ENCODE measurements around the gene SIX3. TPM values are rescaled to one million over a fixed set of nuclear protein-coding genes. Genes with fewer than 3 reads are reported as not detected.

Gene SIX3
- polyA plus RNA-seq, 2 of the 4 experiments (the other 2 are of a cell fraction) = 0.22 to 0.59 TPM

DNA sequence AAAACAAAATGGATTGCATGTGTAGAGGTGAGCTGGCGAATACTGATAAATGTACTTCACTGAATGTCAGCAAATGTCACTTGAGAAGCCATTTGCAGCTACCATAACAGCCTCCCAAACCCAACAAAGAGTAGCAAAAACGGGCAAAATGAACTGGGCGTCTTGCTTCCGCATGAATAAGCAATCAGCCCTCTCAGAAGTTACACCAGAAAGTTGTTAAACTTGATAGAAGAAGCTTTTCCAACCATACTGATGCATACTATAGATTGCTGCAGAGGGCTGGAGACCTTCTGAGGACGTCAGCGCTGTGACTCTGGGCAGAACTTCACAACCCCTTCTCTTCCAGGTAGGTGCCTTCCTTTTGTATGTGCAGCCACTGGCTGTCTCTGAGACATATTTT is 18.7 kb upstream of the SIX3 start:
- H3K27ac ChIP-seq = no peak overlapping the region
- H3K4me2 ChIP-seq = no peak overlapping the region
- WGBS (ENCODE audit: missing lambda C conversion rate) = 87% methylated on average over 6 of the region's 6 CpGs
- no peaks in the 10 kb centered on the region for H3K9me3 ChIP-seq
- H3K4me1 ChIP-seq = peaks cover 12% of the 10 kb centered on the region; the same call in 2 of the 3 replicates
- POLR2A ChIA-PET = no interaction called here
- no peak overlapping the region for H3K4me3 ChIP-seq
- no peak for DNase-seq (ENCODE audit: low read depth in 1 of 2, low spot score in 1 of 2)
- no peak for TF ChIP-seq SMC3 (IDR thresholded peaks at IDR 0.05)
- TF ChIP-seq KDM1A (IDR thresholded peaks at IDR 0.05; ENCODE audit: low read depth) = no peak
- TF ChIP-seq E2F6 (IDR thresholded peaks at IDR 0.05; ENCODE audit: borderline replicate concordance, low read depth) = no peak
- TF ChIP-seq CBX2 (IDR thresholded peaks at IDR 0.05; ENCODE audit: borderline replicate concordance, low read depth) = no peak
- TF ChIP-seq RNF2 (IDR thresholded peaks at IDR 0.05; ENCODE audit: borderline replicate concordance, low read depth) = no peak
- TF ChIP-seq, protein P1, sequence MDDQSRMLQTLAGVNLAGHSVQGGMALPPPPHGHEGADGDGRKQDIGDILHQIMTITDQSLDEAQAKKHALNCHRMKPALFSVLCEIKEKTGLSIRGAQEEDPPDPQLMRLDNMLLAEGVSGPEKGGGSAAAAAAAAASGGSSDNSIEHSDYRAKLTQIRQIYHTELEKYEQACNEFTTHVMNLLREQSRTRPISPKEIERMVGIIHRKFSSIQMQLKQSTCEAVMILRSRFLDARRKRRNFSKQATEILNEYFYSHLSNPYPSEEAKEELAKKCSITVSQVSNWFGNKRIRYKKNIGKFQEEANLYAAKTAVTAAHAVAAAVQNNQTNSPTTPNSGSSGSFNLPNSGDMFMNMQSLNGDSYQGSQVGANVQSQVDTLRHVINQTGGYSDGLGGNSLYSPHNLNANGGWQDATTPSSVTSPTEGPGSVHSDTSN (IDR thresholded peaks at IDR 0.05) = no peak
- TF ChIP-seq MAZ (IDR thresholded peaks at IDR 0.05; ENCODE audit: borderline replicate concordance, low read depth, low read length) = no peak
- TF ChIP-seq CBX8 (IDR thresholded peaks at IDR 0.05) = no peak
- no peak for TF ChIP-seq HOXA7 (CRISPR knock-in tag; IDR thresholded peaks at IDR 0.05)
- TF ChIP-seq KDM5A (IDR thresholded peaks at IDR 0.05) = no peak
- no peak for TF ChIP-seq TP53 (CRISPR knock-in tag; IDR thresholded peaks at IDR 0.05)
- no peak for TF ChIP-seq RCOR1 (IDR thresholded peaks at IDR 0.05; ENCODE audit: low read depth, low read length)
- TF ChIP-seq NR3C1 (IDR thresholded peaks at IDR 0.05) = no peak
- no peak for TF ChIP-seq TFCP2L1 (CRISPR knock-in tag; IDR thresholded peaks at IDR 0.05)
- no peak for TF ChIP-seq RFX5 (IDR thresholded peaks at IDR 0.05)
- no peak for TF ChIP-seq BCL3 (IDR thresholded peaks at IDR 0.05)
- no peak for TF ChIP-seq EHMT2 (IDR thresholded peaks at IDR 0.05; ENCODE audit: low read depth)
- CTCF ChIA-PET = interaction anchor here (1.0 to 2.3 kb wide), 4 partner anchors 8 to 443 kb away, joined by 3 to 9 read pairs (median 3); no protein-coding TSS in a partner anchor
- ATAC-seq = no peak
- no peak for FAIRE-seq

GRCh38 chr2:44925561-44926136 is 15.9 kb upstream of the SIX3 start:
- 76% methylated on average over 4 of the region's 4 CpGs for WGBS (ENCODE audit: missing lambda C conversion rate)
- ChIA-PET CTCF (interaction anchor here (0.9 to 1.4 kb wide), 4 partner anchors 7 to 446 kb away, joined by 3 to 7 read pairs (median 4); no protein-coding TSS in a partner anchor), POLR2A (no interaction called here)
- Histone ChIP-seq H3K4me3 (no peak overlapping the region), H3K4me2 (no peak overlapping the region), H3K9me3 (no peaks in the 10 kb centered on the region), H3K4me1 (no peaks in the 10 kb centered on the region), H3K27ac (no peak overlapping the region)
- TF ChIP-seq JUNB (IDR thresholded peaks at IDR 0.05) = no peak
- TF ChIP-seq REST (IDR thresholded peaks at IDR 0.05) = no peak
- TF ChIP-seq TFCP2L1 (CRISPR knock-in tag; IDR thresholded peaks at IDR 0.05) = no peak
- no peak for TF ChIP-seq ZSCAN20 (CRISPR knock-in tag; IDR thresholded peaks at IDR 0.05)
- TF ChIP-seq MAFK (IDR thresholded peaks at IDR 0.05; ENCODE audit: partially characterized antibody) = no peak
- TF ChIP-seq, protein P2, sequence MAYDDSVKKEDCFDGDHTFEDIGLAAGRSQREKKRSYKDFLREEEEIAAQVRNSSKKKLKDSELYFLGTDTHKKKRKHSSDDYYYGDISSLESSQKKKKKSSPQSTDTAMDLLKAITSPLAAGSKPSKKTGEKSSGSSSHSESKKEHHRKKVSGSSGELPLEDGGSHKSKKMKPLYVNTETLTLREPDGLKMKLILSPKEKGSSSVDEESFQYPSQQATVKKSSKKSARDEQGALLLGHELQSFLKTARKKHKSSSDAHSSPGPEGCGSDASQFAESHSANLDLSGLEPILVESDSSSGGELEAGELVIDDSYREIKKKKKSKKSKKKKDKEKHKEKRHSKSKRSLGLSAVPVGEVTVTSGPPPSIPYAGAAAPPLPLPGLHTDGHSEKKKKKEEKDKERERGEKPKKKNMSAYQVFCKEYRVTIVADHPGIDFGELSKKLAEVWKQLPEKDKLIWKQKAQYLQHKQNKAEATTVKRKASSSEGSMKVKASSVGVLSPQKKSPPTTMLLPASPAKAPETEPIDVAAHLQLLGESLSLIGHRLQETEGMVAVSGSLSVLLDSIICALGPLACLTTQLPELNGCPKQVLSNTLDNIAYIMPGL (CRISPR knock-in tag; IDR thresholded peaks at IDR 0.05; ENCODE audit: borderline replicate concordance) = no peak
- no peak for TF ChIP-seq NPAS2 (CRISPR knock-in tag; IDR thresholded peaks at IDR 0.05; ENCODE audit: borderline replicate concordance)
- no peak for TF ChIP-seq PHF8 (IDR thresholded peaks at IDR 0.05; ENCODE audit: borderline replicate concordance, low read depth)
- TF ChIP-seq HDAC2 (IDR thresholded peaks at IDR 0.05) = no peak
- no peak for TF ChIP-seq ESRRA (IDR thresholded peaks at IDR 0.05; ENCODE audit: borderline replicate concordance, low read length)
- no peak for TF ChIP-seq NR3C1 (IDR thresholded peaks at IDR 0.05)
- TF ChIP-seq FOXS1 (CRISPR knock-in tag; IDR thresholded peaks at IDR 0.05) = no peak
- no peak for TF ChIP-seq ATOH8 (CRISPR knock-in tag; IDR thresholded peaks at IDR 0.05; ENCODE audit: low read depth)
- DNase-seq (ENCODE audit: low read depth in 1 of 2, low spot score in 1 of 2) (no peak), FAIRE-seq (no peak), ATAC-seq (no peak)
